ENCODE results near the gene HYCC1. TPM values are rescaled to one million over a fixed set of nuclear protein-coding genes. Genes with fewer than 3 reads are reported as not detected.

HYCC1 gene
- total RNA-seq, 4 donors from 2014 or later = 26.9 to 147 (median 72.0) TPM

GRCh38 chr7:23011222-23011924 lies 2.6 kb downstream of the HYCC1 start:
- TF ChIP-seq POLR2A (IDR thresholded peaks at IDR 0.05) = no peak
- TF ChIP-seq CTCF (IDR thresholded peaks at IDR 0.05 in 4 of 5, conservative IDR thresholded peaks at IDR 0.05 in 1 of 5) = no peak
- intact Hi-C loops (cut with DNase I; ENCODE audit: low total_unique reads) = loop anchor here (5.0 kb wide), 1 partner anchor 96 kb away; the partner anchor contains the start of gene KLHL7
- Histone ChIP-seq H3K27ac (peak overlapping the region in 3 of 4 donors; percentile 5 to 16 (median 9)), H3K27me3 (no peaks in the 10 kb centered on the region), H3K9me3 (no peaks in the 10 kb centered on the region), H3K4me3 (peak overlapping the region in 3 of 4 donors; percentile 14 to 89 (median 80)), H3K4me1 (peaks cover 49 to 54% of the 10 kb centered on the region in 2 donors), H3K36me3 (no peaks in the 10 kb centered on the region)
- ATAC-seq = no peak
- in situ Hi-C loops (cut with MboI; ENCODE audit: low sequenced_read_pairs in 4 of 4) = no loop called here
- DNase-seq = no peak

DNA sequence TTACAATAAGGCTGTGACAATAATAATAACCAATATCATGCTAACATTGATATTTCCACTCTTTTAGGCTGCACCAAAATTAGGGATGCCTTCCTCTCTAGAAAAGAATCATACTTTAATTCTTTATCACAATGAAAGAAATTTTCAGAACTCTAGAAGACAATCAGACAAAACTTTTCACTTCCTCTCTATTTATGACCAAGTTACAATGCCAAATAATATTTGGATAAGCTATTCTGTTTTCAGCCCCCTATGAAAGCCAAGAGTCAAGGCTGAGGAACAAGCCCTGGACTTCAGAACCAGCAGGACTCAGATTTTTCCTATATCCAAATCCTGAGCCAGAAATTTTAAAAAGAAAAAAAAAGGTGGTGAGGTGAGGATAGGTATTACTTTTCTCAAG lies 4.6 kb downstream of the HYCC1 start:
- ATAC-seq = no peak
- Histone ChIP-seq H3K9me3 (no peaks in the 10 kb centered on the region), H3K27me3 (no peaks in the 10 kb centered on the region), H3K4me1 (peaks cover 54% of the 10 kb centered on the region in 2 donors), H3K36me3 (no peaks in the 10 kb centered on the region), H3K4me3 (no peak overlapping the region), H3K27ac (peak overlapping the region in 2 of 4 donors; percentile 1 to 13)
- intact Hi-C loops (cut with DNase I; ENCODE audit: low total_unique reads) (no loop called here), in situ Hi-C loops (cut with MboI; ENCODE audit: low sequenced_read_pairs in 4 of 4) (no loop called here)
- TF ChIP-seq POLR2A (IDR thresholded peaks at IDR 0.05) (no peak), CTCF (IDR thresholded peaks at IDR 0.05 in 4 of 5, conservative IDR thresholded peaks at IDR 0.05 in 1 of 5) (no peak)
- no peak for DNase-seq

DNA sequence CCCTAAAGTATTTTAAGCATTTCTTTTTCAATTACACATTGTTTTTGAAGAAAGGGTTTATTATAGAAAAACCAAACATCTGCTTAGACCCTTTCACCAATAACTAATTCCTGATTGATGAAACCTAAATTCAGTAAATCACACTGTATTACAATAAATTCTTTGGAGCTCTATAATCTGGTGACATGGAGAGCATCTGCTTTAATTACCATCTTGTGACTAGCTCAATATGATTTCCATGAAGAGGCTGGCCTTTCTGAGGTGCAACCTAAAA lies 9.7 kb downstream of the HYCC1 start:
- no peak for ATAC-seq
- peak overlapping the region in 3 of 4 donors; percentile 6 to 33 (median 19) for H3K27ac ChIP-seq
- no peak for DNase-seq
- no peaks in the 10 kb centered on the region for H3K36me3 ChIP-seq
- TF ChIP-seq POLR2A (IDR thresholded peaks at IDR 0.05) (no peak), CTCF (IDR thresholded peaks at IDR 0.05 in 4 of 5, conservative IDR thresholded peaks at IDR 0.05 in 1 of 5) (no peak)
- no peaks in the 10 kb centered on the region for H3K27me3 ChIP-seq
- in situ Hi-C loops (cut with MboI; ENCODE audit: low sequenced_read_pairs in 4 of 4) (no loop called here), intact Hi-C loops (cut with DNase I; ENCODE audit: low total_unique reads) (no loop called here)
- no peaks in the 10 kb centered on the region for H3K9me3 ChIP-seq
- H3K4me3 ChIP-seq = no peak overlapping the region
- peaks cover 49 to 62% of the 10 kb centered on the region in 2 donors for H3K4me1 ChIP-seq

- no peak for DNase-seq
- no peak for ATAC-seq
- Histone ChIP-seq H3K9me3 (no peaks in the 10 kb centered on the region), H3K4me1 (peaks cover 48 to 62% of the 10 kb centered on the region in 2 donors), H3K27ac (peak overlapping the region; percentile 6 to 33 (median 14)), H3K4me3 (no peak overlapping the region), H3K27me3 (no peaks in the 10 kb centered on the region), H3K36me3 (no peaks in the 10 kb centered on the region)
- intact Hi-C loops (cut with DNase I; ENCODE audit: low total_unique reads) = no loop called here
- TF ChIP-seq CTCF (IDR thresholded peaks at IDR 0.05 in 4 of 5, conservative IDR thresholded peaks at IDR 0.05 in 1 of 5) = no peak
- no peak for TF ChIP-seq POLR2A (IDR thresholded peaks at IDR 0.05)
- in situ Hi-C loops (cut with MboI; ENCODE audit: low sequenced_read_pairs in 4 of 4) = no loop called here
Observed at GRCh38 chr7:23003505-23004246, 10.3 kb downstream of the HYCC1 start.

Measured in gastrocnemius medialis (tissue), 4 donors.